ENCODE results near the gene CEP76.
A peak's percentile ranks its signal among the peaks of the same experiment; 100 is the strongest.
"Not testable (repeated sequence)": the region's sequence is repeated elsewhere in the genome, so short reads cannot be mapped to it uniquely, and the experiment has no call there.

Gene CEP76

GRCh38 chr18:12628706-12629702, 73.5 kb downstream of the CEP76 start:
- Histone ChIP-seq H3K14ac (ENCODE audit: low read length) (no peak overlapping the region), H3K23ac (ENCODE audit: low read length) (no peak overlapping the region), H2BK120ac (ENCODE audit: insufficient read depth, low read length, poor library complexity) (no peak overlapping the region), H4K91ac (ENCODE audit: low read depth, low read length) (no peak overlapping the region), H3K79me2 (ENCODE audit: control insufficient read depth, insufficient read depth, low read length, poor library complexity) (no peaks in the 10 kb centered on the region), H2AFZ (ENCODE audit: insufficient read depth, low read length, poor library complexity) (no peak overlapping the region), H3K27me3 (ENCODE audit: insufficient read depth, low read length) (no peaks in the 10 kb centered on the region), H3K9me3 (ENCODE audit: insufficient read depth, low read depth, low read length) (no peaks in the 10 kb centered on the region), H3K79me1 (ENCODE audit: low read length) (no peaks in the 10 kb centered on the region), H3K18ac (ENCODE audit: low read length) (no peak overlapping the region), H3K36me3 (ENCODE audit: control insufficient read depth in 1 of 2, insufficient read depth in 2 of 2, low read length in 2 of 2) (no peaks in the 10 kb centered on the region), H2BK5ac (ENCODE audit: low read depth, low read length, poor library complexity) (no peak overlapping the region), H2AK5ac (ENCODE audit: low read length) (no peak overlapping the region), H3K4ac (ENCODE audit: low read depth, low read length) (no peak overlapping the region), H3K27ac (ENCODE audit: low read depth, low read length) (no peak overlapping the region), H3K4me2 (ENCODE audit: low read length) (no peak overlapping the region), H3K4me3 (ENCODE audit: low read depth, low read length) (no peak overlapping the region), H3K9ac (ENCODE audit: low read length) (no peak overlapping the region), H2BK12ac (ENCODE audit: low read length) (no peak overlapping the region), H4K8ac (ENCODE audit: low read depth, low read length) (no peak overlapping the region), H4K12ac (ENCODE audit: low read depth, low read length) (no peak overlapping the region), H3K4me1 (ENCODE audit: control insufficient read depth in 1 of 2, insufficient read depth in 2 of 2, low read length in 2 of 2) (no peaks in the 10 kb centered on the region)
- peak in 1 of 2 donors; percentile 34 for DNase-seq
- no CpG with 5 or more reads among the region's 4 CpGs for WGBS (ENCODE audit: extremely low coverage, insufficient coverage, insufficient read length)

- H3K79me2 ChIP-seq (ENCODE audit: control insufficient read depth, insufficient read depth, low read length, poor library complexity); H3K79me1 ChIP-seq (ENCODE audit: low read length); H2BK120ac ChIP-seq (ENCODE audit: insufficient read depth, low read length, poor library complexity); H3K23ac ChIP-seq (ENCODE audit: low read length); H2BK12ac ChIP-seq (ENCODE audit: low read length); H4K12ac ChIP-seq (ENCODE audit: low read depth, low read length); H3K27ac ChIP-seq (ENCODE audit: low read depth, low read length); H3K18ac ChIP-seq (ENCODE audit: low read length); H3K4me3 ChIP-seq (ENCODE audit: low read depth, low read length); H3K14ac ChIP-seq (ENCODE audit: low read length); H3K4me1 ChIP-seq (ENCODE audit: control insufficient read depth in 1 of 2, insufficient read depth in 2 of 2, low read length in 2 of 2); H2AFZ ChIP-seq (ENCODE audit: insufficient read depth, low read length, poor library complexity); H3K9me3 ChIP-seq (ENCODE audit: insufficient read depth, low read depth, low read length); H3K4me2 ChIP-seq (ENCODE audit: low read length); H3K36me3 ChIP-seq (ENCODE audit: control insufficient read depth in 1 of 2, insufficient read depth in 2 of 2, low read length in 2 of 2); H2AK5ac ChIP-seq (ENCODE audit: low read length); H3K27me3 ChIP-seq (ENCODE audit: insufficient read depth, low read length); H3K4ac ChIP-seq (ENCODE audit: low read depth, low read length); DNase-seq; H4K91ac ChIP-seq (ENCODE audit: low read depth, low read length); H2BK5ac ChIP-seq (ENCODE audit: low read depth, low read length, poor library complexity); H3K9ac ChIP-seq (ENCODE audit: low read length); H4K8ac ChIP-seq (ENCODE audit: low read depth, low read length): not testable (repeated sequence)
- WGBS (ENCODE audit: extremely low coverage, insufficient coverage, insufficient read length): no CpG with 5 or more reads among the region's 3 CpGs
Measured at GRCh38 chr18:12627199-12627598, 75.3 kb downstream of the CEP76 start.

GRCh38 chr18:12625241-12625640, 77.3 kb downstream of the CEP76 start:
- WGBS (ENCODE audit: extremely low coverage, insufficient coverage, insufficient read length): no CpG with 5 or more reads among the region's 4 CpGs
- DNase-seq: peak in 1 of 2 donors; percentile 47

More at GRCh38 chr18:12625241-12625640, 77.3 kb downstream of the CEP76 start:
- H4K12ac ChIP-seq (ENCODE audit: low read depth, low read length): no peak overlapping the region
- H2AFZ ChIP-seq (ENCODE audit: insufficient read depth, low read length, poor library complexity): no peak overlapping the region
- no peak overlapping the region for H4K8ac ChIP-seq (ENCODE audit: low read depth, low read length)
- H3K9ac ChIP-seq (ENCODE audit: low read length): no peak overlapping the region
- no peaks in the 10 kb centered on the region for H3K36me3 ChIP-seq (ENCODE audit: control insufficient read depth in 1 of 2, insufficient read depth in 2 of 2, low read length in 2 of 2)
- H2AK5ac ChIP-seq (ENCODE audit: low read length): no peak overlapping the region
- no peaks in the 10 kb centered on the region for H3K27me3 ChIP-seq (ENCODE audit: insufficient read depth, low read length)
- H2BK5ac ChIP-seq (ENCODE audit: low read depth, low read length, poor library complexity): no peak overlapping the region
- no peak overlapping the region for H4K91ac ChIP-seq (ENCODE audit: low read depth, low read length)
- no peak overlapping the region for H3K4ac ChIP-seq (ENCODE audit: low read depth, low read length)
- H3K79me1 ChIP-seq (ENCODE audit: low read length): no peaks in the 10 kb centered on the region
- no peak overlapping the region for H3K14ac ChIP-seq (ENCODE audit: low read length)
- H3K79me2 ChIP-seq (ENCODE audit: control insufficient read depth, insufficient read depth, low read length, poor library complexity): no peaks in the 10 kb centered on the region
- no peak overlapping the region for H3K23ac ChIP-seq (ENCODE audit: low read length)
- H3K4me3 ChIP-seq (ENCODE audit: low read depth, low read length): no peak overlapping the region
- H3K4me2 ChIP-seq (ENCODE audit: low read length): no peak overlapping the region
- no peak overlapping the region for H3K18ac ChIP-seq (ENCODE audit: low read length)
- no peaks in the 10 kb centered on the region for H3K9me3 ChIP-seq (ENCODE audit: insufficient read depth, low read depth, low read length)
- no peak overlapping the region for H3K27ac ChIP-seq (ENCODE audit: low read depth, low read length)
- H3K4me1 ChIP-seq (ENCODE audit: control insufficient read depth in 1 of 2, insufficient read depth in 2 of 2, low read length in 2 of 2): no peaks in the 10 kb centered on the region
- H2BK12ac ChIP-seq (ENCODE audit: low read length): no peak overlapping the region
- no peak overlapping the region for H2BK120ac ChIP-seq (ENCODE audit: insufficient read depth, low read length, poor library complexity)
